Stimulated activated CD4-positive, alpha-beta T cell treated with anti-CD3 and anti-CD28 coated beads, Interleukin-12 subunit alpha, Interleukin-12 subunit beta, amount 100 ng/mL, for 24 hours (primary cell): ENCODE results near the gene RIN1.

Source experiments
- DNase-seq, 2 experiments: peaks; one replicate each; pipeline ENCODE4 v3.0.0-alpha.2; 2020; ENCODE audit warnings: low read depth in 2 of 2

The RIN1 gene

DNA sequence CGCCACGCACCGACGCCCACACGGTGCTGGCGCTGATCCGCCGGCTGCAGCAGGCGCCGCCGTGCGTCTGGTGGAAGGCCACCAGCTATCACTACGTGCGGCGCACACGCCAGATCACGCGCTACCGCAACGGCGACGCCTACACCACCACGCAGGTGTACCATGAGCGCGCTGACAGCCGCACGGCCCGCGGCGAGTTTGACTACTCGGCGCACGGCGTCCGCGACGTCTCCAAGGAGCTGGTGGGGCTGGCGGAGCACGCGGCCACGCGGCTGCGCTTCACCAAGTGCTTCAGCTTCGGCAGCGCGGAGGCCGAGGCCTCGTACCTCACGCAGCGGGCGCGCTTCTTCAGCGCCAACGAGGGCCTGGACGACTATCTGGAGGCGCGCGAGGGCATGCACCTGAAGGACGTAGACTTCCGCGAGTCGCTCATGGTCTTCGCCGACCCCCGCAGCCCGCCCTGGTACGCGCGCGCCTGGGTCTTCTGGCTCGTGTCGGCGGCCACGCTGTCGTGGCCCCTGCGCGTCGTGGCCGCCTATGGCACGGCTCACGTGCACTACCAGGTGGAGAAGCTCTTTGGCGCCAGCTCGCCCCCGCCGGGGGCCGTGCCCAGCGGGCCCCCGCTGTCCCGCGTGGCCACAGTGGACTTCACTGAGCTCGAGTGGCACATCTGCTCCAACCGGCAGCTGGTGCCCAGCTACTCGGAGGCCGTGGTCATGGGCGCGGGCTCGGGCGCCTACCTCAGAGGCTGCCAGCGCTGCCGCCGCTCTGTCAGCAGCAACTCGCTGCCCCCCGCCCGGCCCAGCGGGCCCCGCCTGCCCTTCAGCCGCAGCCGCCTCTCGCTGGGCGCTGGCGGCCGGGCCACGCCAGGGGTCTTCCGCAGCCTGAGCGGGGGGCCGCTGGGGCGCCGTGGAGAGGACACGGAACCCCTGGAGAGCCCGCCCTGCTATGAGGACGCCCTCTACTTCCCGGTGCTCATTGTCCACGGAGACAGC lies 41.3 kb downstream of the RIN1 start:
- no peak for DNase-seq

DNA sequence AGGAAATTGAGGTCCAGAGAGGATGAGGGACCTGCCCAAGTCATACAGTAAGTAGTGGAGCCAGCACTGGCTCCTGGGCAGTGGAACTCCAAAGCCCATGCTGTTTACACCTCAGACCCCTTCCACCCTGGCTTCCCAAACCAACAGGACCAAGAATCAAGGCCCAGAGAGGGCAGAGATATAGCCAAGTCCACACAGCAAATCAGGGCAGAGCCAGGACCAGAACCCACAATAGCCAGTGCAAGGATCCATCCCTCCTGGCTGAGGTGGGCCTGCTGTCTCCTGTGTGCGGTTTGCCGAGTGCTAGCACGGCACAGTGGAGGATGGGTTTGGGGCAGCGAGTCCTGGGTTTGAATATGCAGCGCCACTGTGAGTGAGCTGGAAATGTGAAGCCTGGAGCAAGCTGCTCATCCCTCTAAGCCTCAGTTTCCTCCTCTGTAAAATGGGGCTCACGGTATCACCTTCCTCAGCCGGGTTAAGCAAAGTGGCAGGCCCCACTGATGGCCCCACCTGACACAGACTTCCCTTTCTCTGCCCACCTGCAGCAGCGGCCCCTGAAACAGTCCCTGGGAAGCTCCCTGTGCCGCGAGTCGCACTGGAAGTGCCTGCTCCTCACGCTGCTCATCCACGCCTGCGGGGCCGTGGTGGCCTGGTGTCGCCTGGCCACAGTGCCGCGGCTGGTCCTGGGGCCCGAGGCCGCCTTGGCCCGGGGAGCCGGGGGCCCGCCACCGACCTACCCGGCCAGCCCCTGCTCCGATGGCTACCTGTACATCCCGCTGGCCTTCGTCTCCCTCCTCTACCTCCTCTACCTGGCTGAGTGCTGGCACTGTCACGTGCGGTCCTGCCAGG lies 42.2 kb downstream of the RIN1 start:
- no peak for DNase-seq

DNA sequence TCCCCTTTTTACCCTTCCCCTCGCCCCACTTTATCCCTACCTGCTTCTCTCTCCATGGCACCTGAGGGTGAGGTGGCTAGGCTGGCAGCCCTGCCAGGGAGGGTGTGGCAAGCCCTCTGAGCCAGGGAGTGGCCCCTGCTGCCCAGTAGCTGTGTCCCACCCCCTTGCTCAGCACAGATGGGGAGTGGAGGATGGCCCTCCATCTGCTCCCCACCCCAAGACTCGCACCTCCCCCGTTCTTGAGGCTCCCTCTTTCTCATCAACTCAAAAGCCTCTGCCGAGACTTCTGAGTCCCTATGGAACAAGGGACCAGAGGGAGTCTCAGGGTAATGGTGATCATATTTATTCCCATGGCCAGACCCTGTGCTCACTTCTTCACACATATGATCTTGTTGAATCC lies 42.9 kb downstream of the RIN1 start:
- DNase-seq, result no peak

DNA sequence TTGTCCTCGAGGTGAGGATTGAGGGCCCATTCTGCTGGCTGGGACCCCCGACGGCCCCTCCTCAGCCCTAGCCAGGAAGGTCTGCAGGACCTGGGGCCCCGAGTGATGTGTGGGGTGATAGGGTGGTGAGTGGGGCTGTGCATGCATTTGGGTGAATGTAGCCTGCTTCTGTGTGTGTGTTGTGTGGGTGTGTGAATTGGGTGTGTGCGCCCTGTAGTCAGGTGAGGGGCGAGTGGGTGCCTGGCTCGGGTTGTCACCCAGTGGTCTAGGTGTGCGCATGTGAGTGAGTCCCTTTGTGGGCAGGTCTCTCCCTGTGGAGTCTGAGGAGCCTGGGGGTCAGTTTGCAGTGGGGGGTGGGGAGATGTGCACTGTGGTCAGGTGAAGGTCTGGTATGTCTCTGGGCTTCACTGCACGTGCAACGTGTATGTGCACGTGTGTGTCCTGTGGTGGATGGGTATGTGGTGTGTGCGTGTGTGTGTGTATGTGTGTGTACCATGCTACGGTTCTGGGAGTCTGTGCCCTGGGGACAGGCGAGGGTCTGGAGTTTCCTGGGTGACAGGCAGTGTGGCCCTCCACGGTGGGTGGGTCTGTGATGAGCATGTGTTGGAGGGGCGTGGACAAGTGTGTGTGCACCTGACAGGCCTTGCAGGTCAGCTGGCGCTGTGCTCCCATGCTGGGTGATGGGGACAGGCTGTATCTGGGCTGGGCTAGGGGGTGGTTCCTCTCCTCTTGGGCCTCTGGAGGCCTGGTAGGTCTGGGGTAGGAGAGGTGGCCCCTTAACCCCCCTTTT lies 43.5 kb downstream of the RIN1 start:
- DNase-seq, result no peak

DNA sequence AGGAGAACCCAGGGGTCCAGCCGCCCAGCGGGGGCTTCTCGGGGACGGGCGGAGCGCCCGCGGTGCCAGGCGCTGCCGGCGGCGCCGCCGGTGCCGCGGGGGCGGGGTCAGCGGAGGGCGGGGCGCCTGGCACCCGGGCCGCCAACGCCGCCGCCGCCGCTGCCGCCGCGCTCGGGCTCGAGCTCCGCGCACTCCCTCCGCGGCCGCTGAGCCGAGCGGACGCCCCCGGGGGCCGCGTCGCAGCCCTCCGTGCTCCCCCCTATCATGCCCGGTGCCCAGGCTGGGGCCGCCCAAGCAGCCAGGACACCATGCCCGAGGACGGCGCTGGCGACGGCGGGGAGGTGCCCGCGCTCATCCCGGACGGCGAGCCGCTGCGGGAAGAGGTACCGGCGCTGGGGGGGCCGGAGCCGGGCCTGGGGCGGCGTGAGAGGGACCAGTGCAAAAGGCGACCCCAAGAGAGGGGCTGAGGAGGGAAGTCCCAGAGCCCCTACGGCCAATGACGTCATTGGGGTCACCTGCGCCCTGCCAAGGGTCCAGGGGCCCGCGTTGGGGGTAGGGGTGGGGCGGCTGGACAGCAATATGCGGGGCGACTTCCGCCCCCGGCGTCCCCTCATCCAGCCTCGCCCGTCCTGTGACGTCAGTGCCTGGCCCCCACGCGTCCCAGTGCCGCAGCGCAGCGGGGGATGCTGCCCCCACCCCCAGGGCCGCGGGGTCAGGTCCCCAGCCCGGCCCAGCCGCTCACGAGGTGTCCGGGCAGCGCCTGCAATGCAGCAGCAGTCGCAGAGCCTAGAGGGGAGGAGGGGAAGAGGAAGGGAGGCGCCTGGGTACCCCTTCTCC lies 44.3 kb downstream of the RIN1 start, which contains the start of gene TMEM151A:
Gene TMEM151A (plus strand): TSS at position 189 of the 837 bp plus-strand sequence. CDS start 120 bp downstream, at position 309.
- no peak for DNase-seq

DNA sequence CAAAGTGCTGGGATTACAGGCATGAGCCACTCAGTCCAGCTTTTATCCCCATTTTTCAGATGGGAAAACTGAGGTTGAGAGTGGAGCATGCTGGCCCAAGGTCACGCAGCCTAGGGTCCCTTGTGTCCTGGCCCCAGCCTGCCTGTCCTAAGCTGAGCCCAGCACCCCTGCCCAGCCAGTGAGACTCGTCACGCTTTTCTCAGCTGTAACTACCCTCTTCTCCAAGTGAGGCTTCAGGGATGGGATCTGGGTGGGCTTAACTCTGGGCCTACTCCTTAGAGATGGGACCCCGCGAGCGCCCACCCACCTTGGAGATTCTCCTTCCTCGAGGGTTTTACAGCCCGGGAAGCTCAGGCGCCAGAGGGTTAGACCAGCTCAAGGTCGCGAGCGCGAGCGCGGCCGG lies 44.9 kb downstream of the RIN1 start:
- DNase-seq, result no peak

DNA sequence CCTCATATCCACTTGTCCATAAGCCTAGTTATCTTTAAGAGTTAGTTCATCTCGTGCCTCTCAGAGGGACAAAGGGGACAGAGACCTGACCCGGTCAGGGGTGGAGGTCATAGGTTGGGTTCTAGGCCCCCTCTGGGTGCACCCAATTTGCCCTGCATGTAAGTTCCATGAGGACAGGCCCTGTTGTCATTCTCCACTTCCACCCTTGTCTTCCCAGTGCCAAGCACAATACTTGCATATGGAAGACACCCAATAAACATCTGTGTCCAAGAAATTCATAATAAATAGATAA lies 46.0 kb downstream of the RIN1 start:
- no peak for DNase-seq

DNA sequence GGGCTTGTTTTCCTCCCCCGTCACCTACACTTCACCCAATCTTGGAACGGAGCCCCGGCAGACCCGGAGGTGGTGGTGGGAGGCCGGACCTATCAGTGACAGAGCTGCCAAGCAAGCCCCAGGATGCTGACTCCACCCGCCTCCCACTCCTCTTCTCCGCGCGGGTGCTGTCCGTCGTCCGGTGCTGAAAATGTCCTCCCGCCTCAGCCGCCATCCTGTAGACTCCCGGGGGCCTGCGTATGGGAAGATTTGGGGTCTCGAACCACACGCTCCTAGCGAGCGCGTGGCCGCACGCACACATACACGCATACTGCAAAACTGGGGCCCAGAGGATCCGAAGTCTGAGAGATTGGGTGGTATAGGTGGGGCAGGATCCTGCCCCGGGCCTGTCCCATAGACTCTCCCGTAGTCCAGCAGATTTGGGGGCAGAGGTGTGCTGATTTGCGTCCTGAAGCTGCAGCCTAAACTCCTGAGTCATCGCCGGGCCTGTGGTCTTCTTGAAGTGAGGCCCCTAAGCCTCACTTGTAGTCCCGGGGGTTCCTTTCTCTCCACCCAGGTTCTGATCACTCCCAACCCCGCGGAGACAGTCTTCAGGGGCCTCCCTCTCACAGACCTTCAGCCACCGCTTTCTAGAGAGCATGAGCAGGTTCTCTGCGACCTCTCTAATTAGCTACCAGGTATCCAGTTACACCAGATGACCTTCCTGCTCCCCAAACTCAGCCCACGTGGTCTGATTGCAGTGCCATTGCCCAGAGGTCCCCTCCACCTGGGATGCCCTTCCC lies 46.5 kb downstream of the RIN1 start:
- DNase-seq, result peak; percentile 65 to 76

DNA sequence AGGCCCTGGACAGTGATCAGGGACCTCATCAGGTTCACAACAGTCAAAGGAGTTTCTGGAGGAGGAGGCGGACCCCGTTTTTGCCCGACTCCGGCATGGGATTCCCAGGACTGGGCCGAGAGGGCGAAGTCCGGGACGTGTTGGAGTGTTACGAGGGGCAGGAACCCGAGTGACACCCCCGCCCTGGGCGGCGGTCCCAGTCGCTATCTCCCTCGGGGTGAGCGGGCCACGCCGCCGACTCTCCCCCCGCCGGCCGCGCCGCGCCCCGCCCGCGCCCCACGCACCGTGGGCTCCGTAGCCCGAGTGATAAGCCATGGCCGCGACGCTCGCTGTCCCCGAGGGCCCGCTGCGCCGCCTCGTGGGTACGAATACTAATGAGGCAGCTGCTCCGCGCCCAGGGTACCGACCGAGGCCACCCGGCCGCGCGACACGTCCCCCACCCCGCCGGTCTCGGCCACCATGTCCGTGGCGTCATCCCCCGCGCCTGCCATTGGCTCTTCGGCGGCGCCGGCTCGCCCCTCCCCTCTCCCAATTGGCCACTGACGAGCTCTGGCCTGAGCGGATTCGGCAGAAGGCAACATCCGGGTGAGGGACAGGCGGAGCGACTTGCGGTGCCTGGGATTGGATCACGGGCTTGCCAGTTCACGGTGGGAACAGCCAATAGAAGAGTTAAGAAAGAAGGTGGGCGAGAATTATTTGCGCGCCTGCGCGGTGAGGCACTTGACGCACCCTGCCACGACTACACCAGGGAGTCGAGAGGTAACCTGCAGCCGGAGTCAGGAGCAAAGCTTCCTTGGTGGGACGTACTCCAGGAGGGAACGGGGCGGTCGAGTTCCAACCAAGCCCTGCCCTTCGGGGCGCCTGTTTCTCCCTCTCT lies 47.3 kb downstream of the RIN1 start, which contains the start of gene YIF1A:
Gene YIF1A (minus strand): TSS at position 473 of the 877 bp plus-strand sequence. CDS start 158 bp downstream, at position 315.
- DNase-seq, result peak; percentile 94 to 97

DNA sequence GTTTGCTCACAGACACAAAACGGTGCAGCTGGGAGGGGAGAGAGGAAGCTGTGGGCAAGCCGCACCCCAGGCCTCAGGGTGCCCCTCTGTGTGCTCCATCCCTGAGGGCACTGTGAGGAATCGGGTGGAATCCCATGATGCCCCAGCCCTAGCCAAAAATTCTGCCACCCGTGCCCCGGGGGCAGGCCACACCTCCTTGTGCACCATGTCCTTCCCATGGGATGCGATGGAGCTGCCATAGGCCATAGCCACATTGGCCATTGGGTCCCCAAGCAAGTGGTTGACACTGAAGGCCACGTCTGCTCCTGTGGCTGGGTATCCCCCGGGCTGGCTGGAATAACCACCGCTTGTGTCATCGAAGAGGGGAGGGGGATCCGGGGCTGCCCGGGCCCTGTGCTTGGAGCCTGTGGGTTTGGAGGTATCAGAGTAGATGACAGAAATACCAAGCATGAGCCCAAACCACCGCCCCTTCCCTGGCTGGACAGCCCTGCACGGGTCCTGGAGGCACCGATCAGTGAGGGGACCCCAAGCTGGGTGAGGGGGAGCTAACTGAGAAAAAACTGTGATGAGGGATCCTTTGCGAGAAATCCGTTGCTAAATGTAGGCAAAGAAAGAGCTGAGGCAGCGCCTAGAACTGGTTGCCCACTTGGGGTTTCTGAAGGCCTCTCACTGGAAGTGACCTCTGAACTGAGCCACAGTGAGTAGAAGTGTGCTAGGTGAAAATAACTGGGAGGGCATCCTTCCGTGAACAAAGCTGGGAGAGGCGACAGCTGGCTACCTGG lies 48.2 kb downstream of the RIN1 start:
- no peak for DNase-seq

DNA sequence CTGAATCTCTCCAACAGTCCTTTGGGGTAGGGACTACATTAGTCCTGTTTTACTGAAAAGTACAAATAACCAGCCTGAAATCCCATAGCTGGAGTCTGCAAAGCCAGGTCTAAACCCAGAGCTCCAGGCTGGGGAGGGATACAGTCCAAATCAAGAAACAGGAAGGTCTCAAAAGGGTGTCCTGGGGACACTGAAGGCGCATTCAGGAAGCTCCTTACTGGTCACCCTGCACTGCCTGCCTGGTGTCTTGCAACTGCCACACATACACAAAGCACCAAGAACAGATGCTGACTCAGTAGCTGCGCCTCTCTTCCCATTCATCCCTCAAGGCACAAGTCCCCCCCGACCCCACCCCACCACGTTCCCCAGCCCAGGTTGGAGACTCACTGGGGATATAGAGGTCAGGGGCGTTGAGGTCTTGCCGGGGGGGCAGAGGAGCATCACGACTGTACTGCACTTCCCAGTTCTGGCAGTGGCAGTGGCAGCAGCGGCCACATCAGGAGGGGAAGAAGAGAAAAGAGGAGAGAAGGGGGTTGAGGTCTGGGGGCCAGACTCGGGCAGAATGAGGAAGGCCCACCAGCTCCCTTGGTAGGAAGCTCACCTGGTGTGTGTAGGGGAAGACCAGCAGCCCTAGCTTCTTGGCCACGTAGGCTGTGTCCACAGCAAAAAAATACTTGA lies 48.9 kb downstream of the RIN1 start:
- no peak for DNase-seq

DNA sequence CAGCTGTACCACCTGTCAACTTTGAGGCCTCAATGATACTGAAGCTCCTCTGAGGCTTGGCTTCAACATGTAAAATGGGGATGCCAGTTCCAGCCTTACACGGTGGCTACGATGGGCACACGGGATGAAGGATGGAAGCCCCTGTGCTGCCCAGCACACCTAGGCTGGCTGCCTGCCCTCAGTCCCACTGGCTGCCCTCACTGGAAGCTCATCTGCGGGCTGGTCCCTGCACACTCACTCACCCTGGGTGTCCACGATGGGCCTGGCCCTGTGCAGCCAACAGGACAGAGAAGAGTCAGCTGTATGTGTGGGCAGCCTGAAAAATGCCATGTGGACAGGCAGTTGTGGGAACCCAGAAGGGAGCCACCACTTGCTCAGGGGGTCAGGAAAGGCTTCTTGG lies 49.5 kb downstream of the RIN1 start:
- no peak for DNase-seq

DNA sequence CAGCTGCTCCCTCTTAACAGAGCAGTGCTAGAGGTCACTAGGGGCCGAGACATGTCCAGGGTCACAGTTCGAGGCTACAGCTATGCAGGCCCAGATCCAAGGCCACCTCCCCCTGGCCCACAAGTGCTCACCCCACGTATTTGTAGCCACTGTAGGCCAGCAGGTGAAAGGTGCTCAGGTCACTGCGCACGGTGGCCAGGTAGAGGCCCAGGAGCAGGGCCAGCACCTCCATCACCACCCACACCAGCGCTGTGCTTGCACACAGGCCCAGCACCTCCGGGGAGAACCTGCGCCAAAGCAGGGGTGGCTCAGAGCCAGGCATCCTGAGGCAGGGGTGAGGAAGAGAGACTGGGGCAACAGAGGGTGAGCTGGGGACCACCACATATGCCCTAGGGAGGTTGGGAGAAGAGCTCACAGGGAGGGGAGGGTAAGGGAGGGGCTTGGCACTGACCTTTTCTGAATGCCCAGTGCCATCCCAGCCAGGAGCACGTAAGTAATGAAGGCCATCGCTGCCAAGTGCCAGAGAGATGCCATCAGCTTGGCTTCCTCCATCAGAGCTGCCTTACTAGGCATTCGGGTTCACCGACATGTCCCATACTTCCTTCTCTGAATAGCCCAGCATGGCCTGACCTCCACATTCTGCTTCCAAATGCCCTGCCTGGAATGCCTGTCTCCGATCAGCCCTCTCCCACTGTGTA lies 50.8 kb downstream of the RIN1 start:
- DNase-seq, result no peak

DNA sequence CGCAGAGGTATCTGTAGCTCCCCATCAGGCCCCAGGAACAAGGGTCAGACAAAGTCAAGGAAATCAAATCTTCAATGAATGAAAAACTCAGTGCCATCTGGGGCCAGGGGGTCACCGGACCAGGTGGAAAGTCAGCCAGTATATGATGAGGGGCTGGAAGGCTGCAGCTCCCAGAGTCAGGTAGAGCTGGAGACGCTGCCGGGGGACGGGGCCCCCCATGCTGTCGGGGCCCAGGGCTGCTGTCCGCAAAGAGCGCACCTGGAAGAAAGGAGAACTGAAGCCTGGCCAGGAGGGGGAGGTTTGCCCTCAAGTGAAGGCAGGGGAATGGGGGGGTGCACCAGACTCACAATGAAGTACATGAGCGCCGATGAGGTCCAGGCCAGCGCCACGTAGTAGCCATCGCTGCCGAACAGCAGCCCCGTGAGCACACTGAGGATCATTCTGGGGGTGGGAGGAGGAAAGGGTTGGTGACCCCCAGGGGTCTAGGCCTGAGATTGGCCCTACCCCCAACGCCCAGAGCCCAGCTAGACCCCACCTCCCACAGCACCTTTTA lies 51.6 kb downstream of the RIN1 start:
- no peak for DNase-seq

DNA sequence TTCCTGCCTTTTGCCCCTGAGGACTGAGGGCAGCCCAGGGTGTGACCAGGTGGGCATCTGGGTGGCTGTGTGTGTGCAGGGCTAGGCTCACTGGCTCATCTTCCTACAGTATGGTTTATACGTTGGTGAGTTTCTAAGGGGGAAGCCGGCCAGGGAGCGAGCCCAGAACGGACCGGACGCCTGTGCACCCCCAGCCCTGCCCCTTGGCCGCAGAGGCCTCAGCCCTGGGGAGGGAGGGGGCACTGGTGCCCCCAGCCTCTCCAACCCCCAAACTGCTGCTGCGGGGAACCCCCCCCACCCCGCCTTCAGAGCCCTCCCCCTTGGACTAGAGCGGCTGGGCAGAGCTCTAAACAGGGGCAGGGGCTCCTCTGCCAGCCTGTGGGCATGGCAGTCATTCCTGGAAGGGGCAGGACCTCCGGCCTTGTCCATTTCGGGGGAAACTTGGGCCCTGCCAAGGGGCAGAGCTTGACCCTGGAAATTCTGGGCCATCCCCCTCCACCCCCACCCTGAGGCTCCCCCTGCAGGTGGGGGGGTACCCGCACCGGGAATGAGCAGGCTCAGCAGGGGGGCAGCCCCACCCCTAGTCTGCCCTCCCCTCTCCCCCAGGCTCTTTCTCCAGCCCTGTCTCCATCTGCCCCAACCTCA lies 52.7 kb downstream of the RIN1 start:
- no peak for DNase-seq
